NCI-H2171 treated with DMSO at 0.1 percent for 48 hours (cell line): ENCODE results near the gene TMPRSS12.
"Not testable (repeated sequence)": the region's sequence is repeated elsewhere in the genome, so short reads cannot be mapped to it uniquely, and the experiment has no call there.

Source experiments
- DNase-seq: peaks from one replicate; lab custom pipeline; 2025; lab: John Stamatoyannopoulos, UW

TMPRSS12 gene

GRCh38 chr12:50859621-50860310, 17.0 kb downstream of the TMPRSS12 start:
- no peak for DNase-seq

GRCh38 chr12:50862316-50862715, 19.6 kb downstream of the TMPRSS12 start:
- DNase-seq: no peak

- no peak for DNase-seq
Observed at GRCh38 chr12:50865266-50865665, 22.5 kb downstream of the TMPRSS12 start.

GRCh38 chr12:50868881-50869280, 26.2 kb downstream of the TMPRSS12 start:
- DNase-seq: not testable (repeated sequence)

- no peak for DNase-seq
Observed at GRCh38 chr12:50882563-50882962, 39.8 kb downstream of the TMPRSS12 start.

- no peak for DNase-seq
Observed at GRCh38 chr12:50887191-50887590, 44.5 kb downstream of the TMPRSS12 start.

- DNase-seq: no peak
Observed at GRCh38 chr12:50888666-50889065, 45.9 kb downstream of the TMPRSS12 start.

- DNase-seq: no peak
Observed at GRCh38 chr12:50894241-50894640, 51.5 kb downstream of the TMPRSS12 start.

GRCh38 chr12:50901685-50902113, 59.0 kb downstream of the TMPRSS12 start:
- DNase-seq: peak; percentile 51

GRCh38 chr12:50908479-50908878, 65.8 kb downstream of the TMPRSS12 start:
- not testable (repeated sequence) for DNase-seq

GRCh38 chr12:50912361-50912760, 69.6 kb downstream of the TMPRSS12 start:
- DNase-seq: not testable (repeated sequence)

GRCh38 chr12:50913224-50913623, 70.5 kb downstream of the TMPRSS12 start:
- DNase-seq: no peak

GRCh38 chr12:50914872-50915484, 72.3 kb downstream of the TMPRSS12 start:
- DNase-seq: peak; percentile 37

GRCh38 chr12:50916292-50916691, 73.6 kb downstream of the TMPRSS12 start:
- no peak for DNase-seq

GRCh38 chr12:50918584-50919316, 76.0 kb downstream of the TMPRSS12 start:
- no peak for DNase-seq

GRCh38 chr12:50922820-50923219, 80.1 kb downstream of the TMPRSS12 start:
- DNase-seq: no peak

- no peak for DNase-seq
Observed at GRCh38 chr12:50923361-50924130, 80.8 kb downstream of the TMPRSS12 start.

- peak; percentile 57 for DNase-seq
Observed at GRCh38 chr12:50924131-50924438, 81.4 kb downstream of the TMPRSS12 start.

- peak; percentile 94 for DNase-seq
Observed at GRCh38 chr12:50924439-50925341, 82.0 kb downstream of the TMPRSS12 start.

- peak; percentile 68 for DNase-seq
Observed at GRCh38 chr12:50925342-50925651, 82.6 kb downstream of the TMPRSS12 start.

- DNase-seq: no peak
Observed at GRCh38 chr12:50925920-50926319, 83.2 kb downstream of the TMPRSS12 start.

GRCh38 chr12:50926415-50926814, 83.7 kb downstream of the TMPRSS12 start:
- DNase-seq: peak; percentile 49
